Measurements from ENCODE around the gene FRY. TPM values are rescaled to one million over a fixed set of nuclear protein-coding genes. Genes with fewer than 3 reads are reported as not detected.
A peak's percentile ranks its signal among the peaks of the same experiment; 100 is the strongest.

Gene FRY
- total RNA-seq, 1 donor, result 12.3 TPM

GRCh38 chr13:32029684-32030083 is 1.9 kb upstream of the FRY start:
- TF ChIP-seq CTCF (IDR thresholded peaks at IDR 0.05; ENCODE audit: extremely low read depth, low read depth, low read length), result no peak
- no peaks in the 10 kb centered on the region for H4K20me1 ChIP-seq (ENCODE audit: insufficient read depth, low read length)
- peaks cover 9% of the 10 kb centered on the region for H3K79me2 ChIP-seq (ENCODE audit: insufficient read depth, low read length)
- no peaks in the 10 kb centered on the region for H3K9me3 ChIP-seq (ENCODE audit: low read depth, low read length)
- H3K27ac ChIP-seq (ENCODE audit: low read depth, low read length), result no peak overlapping the region
- H3K4me3 ChIP-seq (ENCODE audit: insufficient read depth, low read length), result no peak overlapping the region
- DNase-seq (ENCODE audit: insufficient read length, low spot score, missing footprints), result no peak
- peaks cover 7% of the 10 kb centered on the region for H3K4me1 ChIP-seq (ENCODE audit: insufficient read depth, low read length)
- no peak overlapping the region for H2AFZ ChIP-seq (ENCODE audit: low read length)
- no peaks in the 10 kb centered on the region for H3K27me3 ChIP-seq (ENCODE audit: insufficient read depth, low read length)
- no peak overlapping the region for H3K4me2 ChIP-seq (ENCODE audit: insufficient read depth, low read length)
- no peaks in the 10 kb centered on the region for H3K36me3 ChIP-seq (ENCODE audit: insufficient read depth, low read length)

GRCh38 chr13:32031815-32032370 is 319 bp downstream of the FRY start:
- Histone ChIP-seq H3K79me2 (ENCODE audit: insufficient read depth, low read length) (peaks cover 22% of the 10 kb centered on the region), H3K27ac (ENCODE audit: low read depth, low read length) (peak overlapping the region; percentile 55), H3K36me3 (ENCODE audit: insufficient read depth, low read length) (no peaks in the 10 kb centered on the region), H3K4me2 (ENCODE audit: insufficient read depth, low read length) (peak overlapping the region; percentile 88), H3K9me3 (ENCODE audit: low read depth, low read length) (no peaks in the 10 kb centered on the region), H3K4me1 (ENCODE audit: insufficient read depth, low read length) (peaks cover 7% of the 10 kb centered on the region), H3K27me3 (ENCODE audit: insufficient read depth, low read length) (no peaks in the 10 kb centered on the region), H4K20me1 (ENCODE audit: insufficient read depth, low read length) (no peaks in the 10 kb centered on the region), H2AFZ (ENCODE audit: low read length) (peak overlapping the region; percentile 90), H3K4me3 (ENCODE audit: insufficient read depth, low read length) (peak overlapping the region; percentile 91)
- no peak for TF ChIP-seq CTCF (IDR thresholded peaks at IDR 0.05; ENCODE audit: extremely low read depth, low read depth, low read length)
- DNase-seq (ENCODE audit: insufficient read length, low spot score, missing footprints), result peak; percentile 69

GRCh38 chr13:32032759-32033158 is 1.2 kb downstream of the FRY start:
- H3K4me1 ChIP-seq (ENCODE audit: insufficient read depth, low read length), result peaks cover 7% of the 10 kb centered on the region
- H3K27ac ChIP-seq (ENCODE audit: low read depth, low read length), result no peak overlapping the region
- peaks cover 22% of the 10 kb centered on the region for H3K79me2 ChIP-seq (ENCODE audit: insufficient read depth, low read length)
- H3K9me3 ChIP-seq (ENCODE audit: low read depth, low read length), result no peaks in the 10 kb centered on the region
- no peak overlapping the region for H2AFZ ChIP-seq (ENCODE audit: low read length)
- H3K36me3 ChIP-seq (ENCODE audit: insufficient read depth, low read length), result no peaks in the 10 kb centered on the region
- TF ChIP-seq CTCF (IDR thresholded peaks at IDR 0.05; ENCODE audit: extremely low read depth, low read depth, low read length), result no peak
- peak overlapping the region; percentile 91 for H3K4me3 ChIP-seq (ENCODE audit: insufficient read depth, low read length)
- peak overlapping the region; percentile 88 for H3K4me2 ChIP-seq (ENCODE audit: insufficient read depth, low read length)
- H3K27me3 ChIP-seq (ENCODE audit: insufficient read depth, low read length), result no peaks in the 10 kb centered on the region
- no peaks in the 10 kb centered on the region for H4K20me1 ChIP-seq (ENCODE audit: insufficient read depth, low read length)
- DNase-seq (ENCODE audit: insufficient read length, low spot score, missing footprints), result no peak

GRCh38 chr13:32033744-32034143 is 2.2 kb downstream of the FRY start:
- DNase-seq (ENCODE audit: insufficient read length, low spot score, missing footprints), result no peak
- Histone ChIP-seq H3K4me1 (ENCODE audit: insufficient read depth, low read length) (peaks cover 7% of the 10 kb centered on the region), H3K79me2 (ENCODE audit: insufficient read depth, low read length) (peaks cover 22% of the 10 kb centered on the region), H4K20me1 (ENCODE audit: insufficient read depth, low read length) (no peaks in the 10 kb centered on the region), H3K27ac (ENCODE audit: low read depth, low read length) (no peak overlapping the region), H3K4me2 (ENCODE audit: insufficient read depth, low read length) (peak overlapping the region; percentile 20), H3K9me3 (ENCODE audit: low read depth, low read length) (no peaks in the 10 kb centered on the region), H2AFZ (ENCODE audit: low read length) (no peak overlapping the region), H3K27me3 (ENCODE audit: insufficient read depth, low read length) (no peaks in the 10 kb centered on the region), H3K36me3 (ENCODE audit: insufficient read depth, low read length) (no peaks in the 10 kb centered on the region), H3K4me3 (ENCODE audit: insufficient read depth, low read length) (no peak overlapping the region)
- no peak for TF ChIP-seq CTCF (IDR thresholded peaks at IDR 0.05; ENCODE audit: extremely low read depth, low read depth, low read length)
